Measurements from ENCODE around the gene EPSTI1. TPM values are rescaled to one million over a fixed set of nuclear protein-coding genes. Genes with fewer than 3 reads are reported as not detected.
"Not testable (repeated sequence)": the region's sequence is repeated elsewhere in the genome, so short reads cannot be mapped to it uniquely, and the experiment has no call there.

EPSTI1 gene
- total RNA-seq, 1 donor from 2014 or later = 96.0 TPM

DNA sequence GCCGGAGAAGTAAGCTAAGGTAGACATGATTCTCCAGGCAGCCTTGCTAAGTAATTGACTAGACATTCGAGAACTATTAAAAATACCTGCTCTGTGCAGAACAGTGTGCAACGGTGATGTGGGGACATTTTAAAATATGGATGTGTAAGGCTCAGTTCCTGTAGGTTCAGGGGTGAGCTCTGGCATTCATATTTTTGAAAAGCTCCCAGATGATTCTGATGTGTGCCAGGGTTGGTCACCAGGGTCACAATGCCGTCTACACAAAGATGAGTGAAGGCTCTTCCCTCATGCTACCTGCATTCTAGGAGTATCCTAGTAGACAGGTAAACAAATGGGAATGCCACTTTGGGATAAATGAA lies 702 bp upstream of the EPSTI1 start:
- Mint-ChIP-seq H3K9me3 (ENCODE audit: unreplicated experiment) (no peaks in the 10 kb centered on the region), H3K27ac (ENCODE audit: unreplicated experiment) (peak overlapping the region; percentile 99), H3K36me3 (ENCODE audit: low read depth, unreplicated experiment) (no peaks in the 10 kb centered on the region), H3K4me1 (ENCODE audit: low read depth, unreplicated experiment) (peaks cover 27% of the 10 kb centered on the region), H3K27me3 (ENCODE audit: low read depth, unreplicated experiment) (no peaks in the 10 kb centered on the region), H3K4me3 (ENCODE audit: unreplicated experiment) (peak overlapping the region; percentile 86)
- FAIRE-seq = no peak
- H3K27ac ChIP-seq (ENCODE audit: low read depth, low read length) = no peak overlapping the region
- H3K4me3 ChIP-seq (ENCODE audit: insufficient read depth, low read depth, low read length) = peak overlapping the region; percentile 79
- peaks cover 13% of the 10 kb centered on the region for H3K4me1 ChIP-seq (ENCODE audit: insufficient read depth, low read length)
- H3K4me2 ChIP-seq (ENCODE audit: low read length) = peak overlapping the region; percentile 95
- no peaks in the 10 kb centered on the region for H3K36me3 ChIP-seq (ENCODE audit: insufficient read depth, low read length)
- TF ChIP-seq EZH2 (IDR thresholded peaks at IDR 0.05; ENCODE audit: insufficient read depth, low read length) (no peak), CTCF (IDR thresholded peaks at IDR 0.05; ENCODE audit: insufficient read depth, low read depth, low read length) (no peak)
- H2AFZ ChIP-seq (ENCODE audit: low read depth, low read length) = peak overlapping the region; percentile 94
- H4K20me1 ChIP-seq (ENCODE audit: insufficient read depth, low read length) = no peaks in the 10 kb centered on the region
- H3K79me2 ChIP-seq (ENCODE audit: insufficient read depth, low read length) = no peaks in the 10 kb centered on the region
- peak overlapping the region; percentile 82 for H3K9ac ChIP-seq (ENCODE audit: low read length)
- no peaks in the 10 kb centered on the region for H3K27me3 ChIP-seq (ENCODE audit: insufficient read depth, low read length)
- H3K9me3 ChIP-seq (ENCODE audit: insufficient read depth, low read depth, low read length) = no peaks in the 10 kb centered on the region
- no peak for DNase-seq (ENCODE audit: low read depth)

- DNase-seq (ENCODE audit: low read depth); H3K79me2 ChIP-seq (ENCODE audit: insufficient read depth, low read length); H3K27me3 Mint-ChIP-seq (ENCODE audit: low read depth, unreplicated experiment); H3K27ac ChIP-seq (ENCODE audit: low read depth, low read length); H3K9me3 ChIP-seq (ENCODE audit: insufficient read depth, low read depth, low read length); H3K27me3 ChIP-seq (ENCODE audit: insufficient read depth, low read length); H4K20me1 ChIP-seq (ENCODE audit: insufficient read depth, low read length); FAIRE-seq; H3K9me3 Mint-ChIP-seq (ENCODE audit: unreplicated experiment); H3K4me1 ChIP-seq (ENCODE audit: insufficient read depth, low read length); H3K36me3 ChIP-seq (ENCODE audit: insufficient read depth, low read length); H3K36me3 Mint-ChIP-seq (ENCODE audit: low read depth, unreplicated experiment): not testable (repeated sequence)
- Mint-ChIP-seq H3K27ac (ENCODE audit: unreplicated experiment) (peak overlapping the region; percentile 99), H3K4me3 (ENCODE audit: unreplicated experiment) (peak overlapping the region; percentile 86), H3K4me1 (ENCODE audit: low read depth, unreplicated experiment) (peaks cover 16% of the 10 kb centered on the region)
- peak overlapping the region; percentile 79 for H3K4me3 ChIP-seq (ENCODE audit: insufficient read depth, low read depth, low read length)
- H3K9ac ChIP-seq (ENCODE audit: low read length) = peak overlapping the region; percentile 82
- H2AFZ ChIP-seq (ENCODE audit: low read depth, low read length) = peak overlapping the region; percentile 94
- peak overlapping the region; percentile 95 for H3K4me2 ChIP-seq (ENCODE audit: low read length)
Observed at GRCh38 chr13:42991233-42991897, 676 bp downstream of the EPSTI1 start.

DNA sequence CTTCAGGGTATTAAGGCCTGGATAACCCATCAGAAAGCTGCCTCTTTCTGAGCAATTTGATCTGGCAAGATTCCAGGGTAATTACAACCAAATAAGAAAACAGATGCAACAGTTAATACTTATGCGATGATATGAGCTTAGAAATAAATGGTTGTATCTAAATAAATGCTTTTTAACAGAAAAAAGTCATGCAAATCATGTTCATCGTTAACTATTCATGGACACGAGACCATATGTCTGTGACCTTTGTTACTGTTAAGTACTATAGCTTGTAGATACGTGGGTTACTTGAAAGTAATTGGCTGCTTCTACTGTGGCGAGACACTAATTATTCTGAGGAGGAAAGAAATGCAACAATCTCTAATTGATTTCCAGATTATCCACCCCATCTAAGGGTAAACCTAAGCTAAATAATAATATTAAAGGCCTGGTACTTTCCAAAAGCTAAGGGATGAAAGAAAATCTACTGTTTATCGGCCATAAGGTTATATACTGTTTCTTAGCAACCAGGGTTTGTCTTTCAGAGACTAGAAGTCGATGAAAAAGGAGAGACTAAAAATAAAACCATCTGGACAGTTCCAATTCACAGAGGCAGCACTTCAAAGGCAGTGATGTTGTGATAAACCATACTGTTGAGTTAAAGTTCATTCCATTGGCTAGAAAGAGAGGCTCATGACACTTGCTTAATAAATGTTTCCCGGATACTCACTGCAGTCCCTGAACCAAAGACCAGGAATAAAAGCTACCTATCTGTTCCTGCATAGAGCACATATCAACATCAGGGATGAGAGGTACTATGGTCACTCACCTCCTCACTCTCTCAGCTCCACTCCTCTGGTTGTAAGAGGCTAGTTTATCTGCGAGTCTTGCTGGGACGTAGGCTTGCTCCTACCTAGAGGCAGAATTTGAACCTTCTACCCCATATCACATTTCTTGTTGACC lies 1.5 kb downstream of the EPSTI1 start:
- H3K4me1 Mint-ChIP-seq (ENCODE audit: low read depth, unreplicated experiment) = peaks cover 10% of the 10 kb centered on the region
- TF ChIP-seq EZH2 (IDR thresholded peaks at IDR 0.05; ENCODE audit: insufficient read depth, low read length) = no peak
- no peak for TF ChIP-seq CTCF (IDR thresholded peaks at IDR 0.05; ENCODE audit: insufficient read depth, low read depth, low read length)
- Histone ChIP-seq H3K4me3 (ENCODE audit: insufficient read depth, low read depth, low read length) (no peak overlapping the region), H3K9me3 (ENCODE audit: insufficient read depth, low read depth, low read length) (no peaks in the 10 kb centered on the region), H3K4me2 (ENCODE audit: low read length) (no peak overlapping the region), H3K79me2 (ENCODE audit: insufficient read depth, low read length) (no peaks in the 10 kb centered on the region), H3K36me3 (ENCODE audit: insufficient read depth, low read length) (no peaks in the 10 kb centered on the region), H4K20me1 (ENCODE audit: insufficient read depth, low read length) (no peaks in the 10 kb centered on the region), H3K4me1 (ENCODE audit: insufficient read depth, low read length) (peaks cover 4% of the 10 kb centered on the region), H3K27me3 (ENCODE audit: insufficient read depth, low read length) (no peaks in the 10 kb centered on the region), H3K27ac (ENCODE audit: low read depth, low read length) (no peak overlapping the region), H2AFZ (ENCODE audit: low read depth, low read length) (no peak overlapping the region), H3K9ac (ENCODE audit: low read length) (no peak overlapping the region)
- no peak for FAIRE-seq
- H3K36me3 Mint-ChIP-seq (ENCODE audit: low read depth, unreplicated experiment) = peaks cover 2% of the 10 kb centered on the region
- H3K27me3 Mint-ChIP-seq (ENCODE audit: low read depth, unreplicated experiment) = no peaks in the 10 kb centered on the region
- H3K4me3 Mint-ChIP-seq (ENCODE audit: unreplicated experiment) = peak overlapping the region; percentile 86
- peak overlapping the region; percentile 99 for H3K27ac Mint-ChIP-seq (ENCODE audit: unreplicated experiment)
- H3K9me3 Mint-ChIP-seq (ENCODE audit: unreplicated experiment) = no peaks in the 10 kb centered on the region
- DNase-seq (ENCODE audit: low read depth) = no peak
